Renal cortex interstitium (tissue), 11 donors: ENCODE measurements around the gene ZYG11B. TPM values are rescaled to one million over a fixed set of nuclear protein-coding genes. Genes with fewer than 3 reads are reported as not detected.
"Not testable (repeated sequence)": the region's sequence is repeated elsewhere in the genome, so short reads cannot be mapped to it uniquely, and the experiment has no call there.

Experiments
- DNase-seq, 11 donors: peaks; one replicate each; pipeline ENCODE4 v3.0.0-alpha.2; 2013; ENCODE audit warnings: low read depth in 9 of 11, low spot score in 4 of 11; ENCODE audit errors: extremely low read depth in 1 of 11
- polyA plus RNA-seq, 3 donors: library from polyadenylated mRNA; unstranded; fragments of 120-200 nt; gene quantifications; one replicate each; pipeline ENCODE4 v1.2.1, GENCODE V29; 2013; ENCODE audit not compliant: insufficient read length in 3 of 3

The ZYG11B gene
- polyA plus RNA-seq, 3 donors, result 24.9 to 28.2 (median 25.5) TPM

DNA sequence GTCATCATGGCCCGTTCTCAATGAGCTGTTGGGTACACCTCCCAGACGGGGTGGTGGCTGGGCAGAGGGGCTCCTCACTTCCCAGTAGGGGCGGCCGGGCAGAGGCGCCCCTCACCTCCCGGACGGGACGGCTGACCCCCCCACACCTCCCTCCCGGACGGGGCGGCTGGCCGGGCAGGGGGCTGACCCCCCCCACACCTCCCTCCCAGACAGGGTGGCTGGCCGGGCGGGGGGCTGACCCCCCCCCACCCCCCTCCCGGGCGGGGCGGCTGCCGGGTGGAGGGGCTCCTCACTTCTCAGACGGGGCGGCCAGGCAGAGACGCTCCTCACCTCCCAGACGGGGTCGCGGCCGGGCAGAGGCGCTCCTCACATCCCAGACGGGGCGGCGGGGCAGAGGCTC lies 143.5 kb downstream of the ZYG11B start:
- not testable (repeated sequence) for DNase-seq

DNA sequence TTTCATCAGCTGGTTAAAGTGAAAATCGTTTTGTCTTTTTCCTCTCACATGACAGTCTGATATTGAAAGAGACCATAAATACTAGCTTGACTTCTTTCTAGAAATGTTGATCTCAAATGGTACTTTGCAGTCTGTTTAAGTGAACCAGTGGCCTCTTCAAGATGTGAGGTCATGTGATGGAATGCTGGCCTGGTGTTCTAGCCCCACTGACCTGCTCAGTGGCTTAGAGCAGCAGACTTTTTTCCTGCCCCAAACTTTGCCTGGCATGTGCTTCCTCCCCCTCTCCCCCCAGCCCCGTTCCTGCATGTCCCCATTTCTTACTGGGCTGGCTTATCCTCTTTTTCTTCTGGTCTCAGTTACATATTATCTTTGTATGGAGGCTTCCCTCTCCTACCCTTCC lies 150.6 kb downstream of the ZYG11B start:
- DNase-seq, result no peak

Other genes starting within 250 kb of the ZYG11B start
- gene TUT4, start 173.4 kb upstream of the ZYG11B start, polyA plus RNA-seq, result 100 to 1,000 TPM in 1 of 3 donors, 10 to 100 TPM in 2; 70.7 to 113 (median 86.3) TPM
- 10 to 100 TPM; 68.9 to 83.4 (median 75.5) TPM for gene GPX7, start 124.1 kb upstream of the ZYG11B start, polyA plus RNA-seq
- gene SHISAL2A, start 93.3 kb upstream of the ZYG11B start, polyA plus RNA-seq, result 1 to 10 TPM; 1.9 to 4.4 (median 2.1) TPM
- gene COA7, start 28.1 kb upstream of the ZYG11B start, polyA plus RNA-seq, result 10 to 100 TPM; 14.5 to 19.5 (median 15.9) TPM
- gene ZYG11A, start 116.3 kb downstream of the ZYG11B start, polyA plus RNA-seq, result under 1 TPM; 0.11 to 0.17 (median 0.14) TPM
- 100 to 1,000 TPM; 121 to 283 (median 136) TPM for gene ECHDC2, start 195.3 kb downstream of the ZYG11B start, polyA plus RNA-seq
- 100 to 1,000 TPM; 176 to 233 (median 193) TPM for gene SCP2, start 200.8 kb downstream of the ZYG11B start, polyA plus RNA-seq